ENCODE measurements around the gene NTN4. TPM values are rescaled to one million over a fixed set of nuclear protein-coding genes. Genes with fewer than 3 reads are reported as not detected.

NTN4 gene
- total RNA-seq, result 2.2 and 2.9 TPM in 2 replicates

GRCh38 chr12:95790033-95790916 is at the start of gene NTN4:
NTN4 (minus strand) TSS chr12:95790764; CDS start chr12:95790309, 455 bp downstream.

Other genes with a start within 250 kb of the NTN4 start
- gene USP44, start 239.3 kb downstream of the NTN4 start, total RNA-seq, result under 0.01 TPM in 1 of 2 replicates, not detected in the other
- gene SNRPF, start 68.2 kb upstream of the NTN4 start, total RNA-seq, result 6.2 and 7.3 TPM in 2 replicates
- not detected in 2 replicates for gene CCDC38, start 151.8 kb upstream of the NTN4 start, total RNA-seq
- not detected in 2 replicates for gene AMDHD1, start 152.6 kb upstream of the NTN4 start, total RNA-seq
- gene HAL, start 205.6 kb upstream of the NTN4 start, total RNA-seq, result 0.05 TPM in 1 of 2 replicates, not detected in the other
- gene LTA4H, start 244.8 kb upstream of the NTN4 start, total RNA-seq, result 74.5 and 75.1 TPM in 2 replicates

Measured in cardiac ventricle fibroblast (primary cell).